ENCODE data around the gene CTNNBL1. TPM values are rescaled to one million over a fixed set of nuclear protein-coding genes. Genes with fewer than 3 reads are reported as not detected.
"Not testable (repeated sequence)": the region's sequence is repeated elsewhere in the genome, so short reads cannot be mapped to it uniquely, and the experiment has no call there.

Gene CTNNBL1
- total and polyA plus RNA-seq, 3 donors from 2014 or later, result 50.4 to 119 (median 61.0) TPM

DNA sequence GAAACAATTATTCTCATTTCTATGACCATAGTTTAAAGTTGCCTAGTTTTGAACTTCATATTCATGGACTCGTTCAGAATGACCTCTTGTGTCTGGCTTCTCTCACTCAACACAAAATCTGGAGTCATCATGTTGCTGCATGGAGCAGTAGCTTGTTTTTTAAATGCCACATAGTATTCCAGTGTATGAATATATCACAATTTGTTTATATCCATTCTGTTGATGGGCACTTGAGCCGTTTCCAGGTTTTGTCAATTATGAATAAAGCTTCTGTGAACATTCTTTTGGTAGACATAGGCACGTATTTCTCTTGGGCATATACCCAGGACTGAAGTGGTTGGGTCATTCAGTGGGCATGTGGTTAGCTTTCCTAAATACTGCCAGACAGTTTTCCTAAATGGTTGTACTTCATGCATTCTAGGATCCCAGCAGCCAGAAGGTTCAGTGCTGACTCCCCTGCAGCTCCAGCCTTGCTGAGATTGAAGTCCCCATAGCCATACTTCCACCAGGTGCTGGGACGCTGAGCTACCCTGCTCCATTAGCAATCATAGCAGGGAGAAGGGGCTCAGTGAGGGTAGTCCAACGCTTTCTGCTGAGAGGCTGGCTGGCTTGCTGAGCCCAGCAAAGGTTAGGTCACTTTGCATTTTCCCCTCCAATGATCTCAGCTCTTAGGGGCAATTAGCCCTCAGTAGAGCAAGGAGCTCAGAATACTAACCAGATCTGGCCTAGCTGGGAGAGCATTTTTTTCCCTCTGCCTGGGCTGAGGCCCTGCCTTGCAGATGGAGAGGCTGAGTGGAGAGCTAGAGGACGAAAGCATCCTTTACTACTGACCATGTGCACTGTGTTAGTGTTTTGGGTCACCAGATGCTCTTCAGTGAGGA lies 35.7 kb upstream of the CTNNBL1 start:
- TF ChIP-seq POLR2A (IDR thresholded peaks at IDR 0.05), result no peak
- TF ChIP-seq, protein P1, sequence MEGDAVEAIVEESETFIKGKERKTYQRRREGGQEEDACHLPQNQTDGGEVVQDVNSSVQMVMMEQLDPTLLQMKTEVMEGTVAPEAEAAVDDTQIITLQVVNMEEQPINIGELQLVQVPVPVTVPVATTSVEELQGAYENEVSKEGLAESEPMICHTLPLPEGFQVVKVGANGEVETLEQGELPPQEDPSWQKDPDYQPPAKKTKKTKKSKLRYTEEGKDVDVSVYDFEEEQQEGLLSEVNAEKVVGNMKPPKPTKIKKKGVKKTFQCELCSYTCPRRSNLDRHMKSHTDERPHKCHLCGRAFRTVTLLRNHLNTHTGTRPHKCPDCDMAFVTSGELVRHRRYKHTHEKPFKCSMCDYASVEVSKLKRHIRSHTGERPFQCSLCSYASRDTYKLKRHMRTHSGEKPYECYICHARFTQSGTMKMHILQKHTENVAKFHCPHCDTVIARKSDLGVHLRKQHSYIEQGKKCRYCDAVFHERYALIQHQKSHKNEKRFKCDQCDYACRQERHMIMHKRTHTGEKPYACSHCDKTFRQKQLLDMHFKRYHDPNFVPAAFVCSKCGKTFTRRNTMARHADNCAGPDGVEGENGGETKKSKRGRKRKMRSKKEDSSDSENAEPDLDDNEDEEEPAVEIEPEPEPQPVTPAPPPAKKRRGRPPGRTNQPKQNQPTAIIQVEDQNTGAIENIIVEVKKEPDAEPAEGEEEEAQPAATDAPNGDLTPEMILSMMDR (IDR thresholded peaks at IDR 0.05), result no peak
- WGBS, 2 donors, result 66 to 73% methylated on average over 4 to 6 of the region's 6 CpGs
- intact Hi-C loops (cut with DNase I; ENCODE audit: low total_unique reads), result no loop called here
- Histone ChIP-seq H3K27me3 (no peaks in the 10 kb centered on the region), H3K4me1 (no peaks in the 10 kb centered on the region), H3K36me3 (ENCODE audit: low read depth, missing control alignments) (no peaks in the 10 kb centered on the region), H3K27ac (no peak overlapping the region), H3K9me3 (no peaks in the 10 kb centered on the region), H3K4me3 (no peak overlapping the region)
- DNase-seq, result no peak

DNA sequence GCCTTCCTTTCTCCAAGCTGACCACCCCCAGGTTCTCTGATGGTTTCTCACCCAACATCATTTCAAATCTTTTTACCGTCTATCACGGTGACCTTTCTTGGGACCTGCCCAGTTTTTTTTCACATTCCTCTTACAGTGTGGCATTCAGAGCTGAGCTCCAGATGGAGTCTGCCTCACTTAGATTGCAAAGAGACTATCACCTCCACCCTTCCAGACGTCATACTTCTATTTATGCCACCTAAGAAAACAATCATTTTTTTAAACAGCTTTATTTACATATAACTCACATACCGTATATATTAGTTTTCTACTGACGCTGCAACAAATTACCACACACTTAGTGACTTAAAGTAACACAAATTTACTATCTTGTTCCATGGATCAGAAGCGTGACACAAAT lies 32.3 kb upstream of the CTNNBL1 start:
- DNase-seq, result no peak
- TF ChIP-seq, protein P1 (IDR thresholded peaks at IDR 0.05), result no peak
- no peak for TF ChIP-seq POLR2A (IDR thresholded peaks at IDR 0.05)
- Histone ChIP-seq H3K9me3 (no peaks in the 10 kb centered on the region), H3K4me1 (no peaks in the 10 kb centered on the region), H3K27me3 (no peaks in the 10 kb centered on the region), H3K4me3 (no peak overlapping the region), H3K27ac (no peak overlapping the region), H3K36me3 (ENCODE audit: low read depth, missing control alignments) (no peaks in the 10 kb centered on the region)
- 74 to 82% methylated on average over 6 of the region's 6 CpGs for WGBS, 2 donors
- intact Hi-C loops (cut with DNase I; ENCODE audit: low total_unique reads), result no loop called here

DNA sequence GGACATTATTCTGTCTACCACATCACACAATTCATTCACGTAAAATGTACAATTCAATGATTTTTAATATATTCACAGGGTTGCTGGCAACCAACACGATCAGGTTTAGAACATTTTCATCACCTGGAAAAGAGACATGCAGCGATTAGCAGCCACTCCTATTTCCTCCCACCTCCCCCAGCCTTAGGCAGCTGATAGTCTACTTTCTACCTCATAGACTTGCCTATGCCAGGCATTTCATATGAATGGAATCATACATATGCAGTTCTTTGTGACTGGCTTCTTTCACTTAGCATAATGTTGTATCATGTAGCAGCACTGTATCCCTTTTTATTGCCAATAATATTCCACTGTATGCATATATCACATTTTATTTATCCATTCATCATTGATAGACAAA lies 31.5 kb upstream of the CTNNBL1 start:
- Histone ChIP-seq H3K27me3 (no peaks in the 10 kb centered on the region), H3K27ac (no peak overlapping the region), H3K36me3 (ENCODE audit: low read depth, missing control alignments) (no peaks in the 10 kb centered on the region), H3K4me1 (no peaks in the 10 kb centered on the region), H3K9me3 (no peaks in the 10 kb centered on the region), H3K4me3 (no peak overlapping the region)
- intact Hi-C loops (cut with DNase I; ENCODE audit: low total_unique reads), result no loop called here
- no peak for TF ChIP-seq POLR2A (IDR thresholded peaks at IDR 0.05)
- TF ChIP-seq, protein P1 (IDR thresholded peaks at IDR 0.05), result no peak
- WGBS, 2 donors, result 69 to 75% methylated on average over 3 of the region's 3 CpGs
- DNase-seq, result no peak

DNA sequence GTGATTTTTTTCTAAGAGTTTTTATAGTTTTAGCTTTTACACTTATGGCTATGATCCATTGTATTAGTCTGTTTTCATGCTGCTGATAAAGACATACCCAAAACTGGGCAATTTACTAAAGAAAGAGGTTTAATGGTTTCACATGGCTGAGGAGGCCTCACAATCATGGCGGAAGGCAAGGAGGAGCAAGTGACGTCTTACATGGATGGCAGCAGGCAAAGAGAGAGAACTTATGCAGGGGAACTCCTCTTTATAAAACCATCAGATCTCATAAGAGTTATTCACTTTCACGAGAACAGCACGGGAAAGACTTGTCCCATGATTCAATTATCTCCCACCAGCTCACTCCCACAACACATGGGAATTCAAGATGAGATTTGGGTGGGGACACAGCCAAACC lies 29.2 kb upstream of the CTNNBL1 start:
- 88 to 89% methylated on average over 4 of the region's 4 CpGs for WGBS, 2 donors
- H3K4me1 ChIP-seq; H3K9me3 ChIP-seq; intact Hi-C loops (cut with DNase I; ENCODE audit: low total_unique reads); H3K27ac ChIP-seq; DNase-seq; H3K36me3 ChIP-seq (ENCODE audit: low read depth, missing control alignments); H3K4me3 ChIP-seq; H3K27me3 ChIP-seq: not testable (repeated sequence)

DNA sequence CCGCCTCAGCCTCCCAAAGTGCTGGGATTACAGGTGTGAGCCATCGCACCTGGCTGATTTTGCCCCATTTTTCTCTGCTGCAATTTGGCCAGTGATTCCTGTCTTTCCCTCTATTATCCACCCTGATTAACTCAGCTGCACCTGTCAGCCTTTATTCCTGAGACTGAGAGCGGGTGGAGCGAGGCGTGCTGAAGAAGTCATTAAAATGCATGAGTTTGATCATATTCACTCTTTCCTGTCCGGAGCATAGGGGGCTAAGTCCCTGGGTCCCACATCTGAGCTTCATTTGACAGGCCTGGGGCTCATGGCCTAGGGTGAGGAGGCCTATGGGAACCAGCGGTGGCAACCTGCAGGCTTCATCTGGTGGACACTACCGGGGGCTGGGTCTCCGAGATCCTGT lies 25.7 kb upstream of the CTNNBL1 start:
- no peak overlapping the region for H3K4me3 ChIP-seq
- no peaks in the 10 kb centered on the region for H3K27me3 ChIP-seq
- no peak for TF ChIP-seq POLR2A (IDR thresholded peaks at IDR 0.05)
- TF ChIP-seq, protein P1 (IDR thresholded peaks at IDR 0.05), result no peak
- WGBS, 2 donors, result 89 to 94% methylated on average over 9 of the region's 9 CpGs
- peaks cover 4% of the 10 kb centered on the region for H3K4me1 ChIP-seq
- no peak overlapping the region for H3K27ac ChIP-seq
- intact Hi-C loops (cut with DNase I; ENCODE audit: low total_unique reads), result no loop called here
- no peaks in the 10 kb centered on the region for H3K9me3 ChIP-seq
- no peak for DNase-seq
- no peaks in the 10 kb centered on the region for H3K36me3 ChIP-seq (ENCODE audit: low read depth, missing control alignments)

All from testis (tissue), 3 donors.